Measurements from ENCODE around the gene GPATCH8.
"Not testable (repeated sequence)": the region's sequence is repeated elsewhere in the genome, so short reads cannot be mapped to it uniquely, and the experiment has no call there.

The GPATCH8 gene

DNA sequence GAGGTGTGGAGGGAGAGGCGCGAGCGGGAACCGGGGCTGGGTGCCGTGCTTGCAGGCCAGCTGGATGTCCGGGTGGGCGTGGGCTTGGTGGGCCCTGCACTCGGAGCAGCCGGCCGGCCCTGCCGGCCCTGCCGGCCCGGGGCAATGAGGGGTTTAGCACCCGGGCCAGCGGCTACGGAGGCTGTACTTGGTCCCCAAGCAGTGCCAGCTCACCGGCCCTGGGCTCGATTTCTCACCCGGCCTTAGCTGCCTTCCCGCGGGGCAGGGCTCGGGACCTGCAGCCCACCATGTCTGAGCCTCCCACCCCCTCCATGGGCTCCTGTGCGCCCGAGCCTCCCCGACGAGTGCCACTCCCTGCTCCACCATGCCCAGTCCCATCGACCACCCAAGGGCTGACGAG lies 24.7 kb upstream of the GPATCH8 start:
- no peak for DNase-seq (ENCODE audit: low read depth, low spot score)

DNA sequence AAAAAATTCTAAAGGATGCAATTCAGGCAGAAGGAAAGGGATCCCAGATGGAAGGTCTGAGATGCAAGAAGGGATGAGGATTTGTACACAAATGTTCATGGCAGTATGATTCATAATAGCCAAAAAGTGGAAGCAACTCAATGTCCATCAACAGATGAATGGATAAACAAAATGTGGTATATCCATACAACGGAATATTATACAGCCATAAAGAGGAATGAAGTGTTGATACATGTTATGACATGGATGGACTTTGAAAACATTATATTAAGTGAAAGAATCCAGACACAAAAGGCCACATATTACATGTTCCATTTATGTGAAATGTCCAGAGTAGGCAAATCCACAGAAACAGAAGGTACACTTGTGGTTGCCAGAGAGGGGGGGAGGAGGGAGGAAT lies 23.9 kb upstream of the GPATCH8 start:
- no peak for DNase-seq (ENCODE audit: low read depth, low spot score)

DNA sequence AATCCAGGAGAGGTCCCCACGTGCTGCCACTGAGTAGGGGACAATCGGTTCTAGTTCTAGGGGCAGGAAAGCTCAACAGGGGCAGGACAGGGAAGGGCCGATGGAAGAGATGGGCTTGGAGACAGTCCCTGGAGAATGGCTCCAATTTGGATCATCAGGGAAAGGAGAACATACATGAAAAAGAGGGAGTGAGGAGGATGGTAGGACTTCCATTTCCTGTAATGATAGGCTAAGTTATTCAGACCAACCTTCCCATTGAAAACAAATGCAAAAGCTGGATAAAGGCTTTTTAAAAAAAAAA lies 20.4 kb upstream of the GPATCH8 start:
- no peak for DNase-seq (ENCODE audit: low read depth, low spot score)

DNA sequence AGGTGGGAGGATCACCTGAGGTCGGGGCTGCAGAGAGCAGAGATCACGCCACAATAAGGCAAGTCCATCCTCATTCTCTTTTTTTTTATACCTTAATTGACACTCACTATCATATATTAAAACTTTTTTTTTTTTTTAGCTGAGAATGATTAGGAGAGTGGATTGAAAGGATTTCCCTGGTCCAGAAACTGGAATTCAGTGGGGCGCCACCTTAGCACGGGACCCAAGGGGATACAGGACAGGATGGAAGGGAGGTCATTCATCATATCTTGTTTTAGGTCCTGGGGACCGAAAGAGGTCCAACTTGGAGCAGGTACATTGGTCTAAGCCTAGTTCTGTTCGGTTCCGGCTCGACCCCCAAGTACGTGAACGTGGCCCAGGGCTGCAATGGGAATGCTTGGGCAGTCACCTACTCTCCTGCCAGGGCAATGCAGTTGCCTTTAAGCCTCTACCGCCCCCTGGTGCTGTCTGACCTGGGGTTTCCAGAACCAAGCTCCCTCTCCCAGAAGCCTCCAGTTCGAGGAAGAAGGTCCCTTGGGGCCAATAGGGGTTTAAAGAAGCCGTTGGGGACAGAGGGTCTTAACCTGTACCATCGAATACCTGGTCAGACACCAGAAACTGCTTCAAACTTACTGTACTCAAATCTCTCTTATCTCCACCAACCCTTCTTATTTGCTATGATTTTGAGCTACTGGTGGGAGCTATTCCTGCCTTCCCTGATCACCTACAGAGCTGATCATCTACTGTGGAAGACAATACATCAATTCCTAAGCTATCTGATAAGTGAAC lies 19.9 kb upstream of the GPATCH8 start:
- DNase-seq (ENCODE audit: low read depth, low spot score): no peak

DNA sequence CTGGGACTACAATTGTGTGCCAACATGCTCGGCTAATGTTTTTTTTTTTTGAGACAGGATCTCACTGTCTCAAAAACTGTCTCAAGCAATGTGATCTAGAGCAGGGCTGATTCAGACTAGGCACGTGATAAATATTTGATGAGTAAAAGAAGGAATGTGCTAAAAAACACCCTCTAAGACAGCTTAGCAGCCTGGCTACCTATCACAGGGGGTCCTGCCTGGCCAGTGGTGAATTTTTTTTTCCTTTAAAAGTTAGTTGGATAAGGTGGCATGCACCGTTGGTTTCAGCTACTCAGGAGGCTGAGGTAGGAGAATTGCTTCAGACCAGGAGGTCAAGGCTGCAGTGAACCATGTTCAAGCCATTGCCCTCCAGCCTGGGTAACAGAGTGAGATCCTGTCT lies 14.8 kb upstream of the GPATCH8 start:
- DNase-seq (ENCODE audit: low read depth, low spot score): no peak

DNA sequence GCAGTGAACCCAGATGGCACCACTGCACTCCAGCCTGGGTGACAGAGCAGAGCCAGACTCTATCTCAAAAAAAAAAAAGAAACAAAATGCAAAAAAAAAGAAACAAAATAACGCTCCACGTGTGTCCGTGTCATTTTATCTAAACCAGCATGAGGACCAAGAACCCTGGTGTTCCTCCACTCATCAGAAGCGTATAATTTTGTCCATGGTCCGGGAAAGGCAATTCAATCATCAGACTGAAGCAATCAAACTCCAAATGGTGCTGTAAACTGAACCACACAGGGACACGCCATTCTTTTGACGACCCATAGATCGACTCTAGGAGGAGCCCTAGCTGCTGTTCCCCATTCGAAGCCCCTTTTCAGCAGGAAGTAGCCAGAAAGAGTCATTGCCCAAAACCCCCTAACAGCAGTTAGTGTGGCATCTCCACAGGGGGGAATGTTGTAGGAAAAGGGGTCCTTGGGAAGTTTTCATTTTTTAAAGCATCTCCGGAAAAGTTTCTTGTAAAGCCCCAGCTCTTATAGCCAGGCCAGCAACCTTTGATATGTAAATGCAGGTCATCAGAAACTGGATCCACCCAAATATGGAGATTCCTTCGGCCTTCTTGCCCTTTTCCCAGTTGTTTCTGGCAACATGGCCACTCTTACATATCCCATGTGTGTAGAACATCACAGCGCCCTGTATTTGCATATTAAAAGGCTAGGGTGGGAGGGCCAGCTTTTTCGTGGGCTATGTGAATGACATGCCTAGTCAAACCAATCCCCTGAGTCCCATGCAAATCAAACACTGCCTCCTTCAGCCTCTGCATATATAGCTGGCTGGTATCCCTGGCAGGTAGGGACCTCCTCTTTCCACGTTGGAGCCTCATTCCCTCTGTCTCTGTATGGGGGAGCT lies 8.3 kb upstream of the GPATCH8 start:
- DNase-seq (ENCODE audit: low read depth, low spot score): not testable (repeated sequence)

DNA sequence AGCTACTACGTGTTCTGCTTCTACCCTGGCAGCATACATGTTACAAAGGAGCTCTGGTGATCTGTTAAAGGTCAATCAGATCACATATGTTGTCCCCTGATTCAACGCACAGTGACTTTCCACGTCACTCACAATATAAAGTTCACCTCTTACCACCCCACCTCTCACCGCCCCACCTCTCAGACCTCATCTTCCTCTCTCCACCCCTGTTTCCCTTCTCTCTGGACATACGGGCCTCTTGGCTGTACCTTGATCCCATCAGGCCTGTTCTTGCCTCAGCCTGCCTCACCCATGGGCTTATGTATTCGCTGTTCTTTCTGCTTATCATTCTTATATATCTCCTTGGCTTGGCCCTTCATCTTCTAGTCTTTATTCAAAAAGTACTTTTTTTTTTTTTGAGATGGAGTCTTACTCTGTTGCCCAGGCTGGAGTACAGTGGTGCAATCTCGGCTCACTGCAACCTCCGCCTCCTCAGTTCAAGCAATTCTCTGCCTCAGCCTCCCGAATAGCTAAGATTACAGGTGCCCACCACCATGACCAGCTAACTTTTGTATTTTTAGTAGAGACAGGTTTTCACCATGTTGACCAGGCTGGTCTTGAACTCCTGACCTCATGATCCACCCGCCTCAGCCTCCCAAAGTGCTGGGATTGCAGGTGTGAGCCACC lies 3.9 kb upstream of the GPATCH8 start:
- not testable (repeated sequence) for DNase-seq (ENCODE audit: low read depth, low spot score)

DNA sequence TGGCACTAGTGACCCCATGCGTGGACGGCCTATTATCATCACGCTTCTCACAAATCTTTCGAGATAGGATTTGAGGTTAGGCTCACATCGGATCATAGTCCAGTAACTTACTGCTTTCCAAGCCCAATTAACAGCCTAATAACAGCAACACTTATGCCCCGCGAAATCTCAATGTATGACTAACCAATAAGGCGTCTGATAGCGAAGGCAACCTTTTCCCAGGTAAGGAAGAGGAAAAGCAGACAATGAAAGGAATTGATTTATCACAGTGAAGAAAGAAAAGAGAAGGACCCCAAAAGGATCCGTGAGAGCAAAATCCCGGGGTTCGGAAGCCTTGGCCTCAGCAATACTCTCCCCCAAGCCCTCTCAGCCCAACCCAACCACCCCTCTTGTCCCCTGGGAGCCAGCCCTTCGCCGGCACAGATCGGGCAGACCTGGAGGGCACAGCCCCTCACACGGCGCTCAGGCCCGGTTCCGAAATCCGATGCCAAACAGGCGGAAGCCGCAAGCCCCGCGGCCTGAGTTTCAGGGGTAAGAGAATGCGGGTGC lies 534 bp downstream of the GPATCH8 start:
- DNase-seq (ENCODE audit: low read depth, low spot score): no peak

DNA sequence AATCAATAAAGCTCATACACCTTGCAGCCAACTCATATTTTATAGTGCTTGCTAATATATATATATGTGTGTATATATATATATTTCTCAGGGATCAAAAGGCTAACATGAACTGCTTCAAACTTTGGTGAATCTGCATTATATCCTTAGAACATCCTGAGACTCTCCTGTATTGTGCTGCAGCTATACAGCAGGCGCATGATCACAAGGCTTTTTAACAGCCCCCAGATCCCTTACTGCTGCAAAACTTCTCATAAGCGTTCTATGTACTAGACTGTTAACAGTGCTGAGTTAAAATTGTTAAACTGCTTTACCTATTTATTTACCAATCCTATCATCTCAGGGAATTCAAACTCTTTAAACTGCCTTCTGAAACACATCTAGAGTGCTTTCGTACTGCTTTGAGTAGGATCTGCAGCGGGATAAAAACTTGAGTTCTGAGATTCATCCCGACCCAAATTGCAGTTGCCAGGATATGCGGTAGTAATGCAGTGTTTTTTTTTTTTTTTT lies 1.3 kb downstream of the GPATCH8 start:
- no peak for DNase-seq (ENCODE audit: low read depth, low spot score)

DNA sequence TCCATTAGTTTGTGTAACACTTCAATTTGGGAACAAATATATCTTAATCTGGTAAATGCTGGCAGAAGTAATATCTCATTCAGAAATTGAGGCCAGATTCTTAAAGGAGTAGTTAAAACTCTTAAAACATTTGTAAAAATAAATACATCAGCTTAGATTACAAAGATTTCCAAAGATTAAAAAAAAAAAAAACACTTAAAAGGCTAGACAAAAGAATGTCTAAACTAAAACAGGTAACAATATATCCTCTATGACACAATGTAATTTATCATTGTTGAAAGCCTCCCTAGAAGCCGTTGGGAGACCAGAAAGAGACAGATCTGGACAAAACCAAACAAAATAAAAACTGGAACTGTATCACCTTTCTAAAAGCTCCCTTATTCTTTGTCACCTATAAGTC lies 3.5 kb downstream of the GPATCH8 start:
- DNase-seq (ENCODE audit: low read depth, low spot score): no peak

DNA sequence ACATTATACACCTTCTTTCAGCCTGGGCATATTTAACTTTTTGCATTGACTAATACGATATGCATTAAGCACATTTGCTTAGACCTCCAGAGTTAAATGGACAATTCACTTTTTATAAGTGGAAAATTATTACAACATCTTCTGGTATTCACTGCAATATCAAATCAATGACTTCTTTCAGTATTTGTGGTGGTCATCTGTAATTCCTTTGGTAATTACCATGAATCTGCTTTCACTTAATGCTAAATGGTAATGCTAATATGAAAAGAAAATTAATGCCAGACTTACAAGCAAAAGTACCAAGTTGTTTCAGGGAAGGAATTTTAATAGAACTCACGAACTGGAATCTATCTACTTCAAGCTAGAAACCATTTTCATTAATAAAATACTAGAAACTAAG lies 6.4 kb downstream of the GPATCH8 start:
- DNase-seq (ENCODE audit: low read depth, low spot score): no peak

DNA sequence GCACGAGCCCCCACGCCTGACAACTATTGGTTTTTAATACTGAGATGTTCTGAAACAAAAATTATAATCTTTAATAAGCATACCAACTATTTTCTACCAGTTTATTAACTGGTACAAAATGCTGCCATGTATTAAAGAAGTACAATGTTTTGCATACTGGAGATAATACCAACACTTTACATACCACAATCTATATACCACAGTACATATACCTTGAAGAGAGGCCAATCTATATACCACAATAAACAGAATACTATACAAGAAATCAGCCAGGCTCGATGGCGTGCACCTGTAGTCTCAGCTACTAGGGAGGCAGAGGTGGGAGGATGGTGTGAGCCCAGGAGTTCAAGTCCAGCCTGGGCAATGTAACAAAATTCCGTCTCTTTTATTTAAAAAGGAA lies 9.9 kb downstream of the GPATCH8 start:
- no peak for DNase-seq (ENCODE audit: low read depth, low spot score)

DNA sequence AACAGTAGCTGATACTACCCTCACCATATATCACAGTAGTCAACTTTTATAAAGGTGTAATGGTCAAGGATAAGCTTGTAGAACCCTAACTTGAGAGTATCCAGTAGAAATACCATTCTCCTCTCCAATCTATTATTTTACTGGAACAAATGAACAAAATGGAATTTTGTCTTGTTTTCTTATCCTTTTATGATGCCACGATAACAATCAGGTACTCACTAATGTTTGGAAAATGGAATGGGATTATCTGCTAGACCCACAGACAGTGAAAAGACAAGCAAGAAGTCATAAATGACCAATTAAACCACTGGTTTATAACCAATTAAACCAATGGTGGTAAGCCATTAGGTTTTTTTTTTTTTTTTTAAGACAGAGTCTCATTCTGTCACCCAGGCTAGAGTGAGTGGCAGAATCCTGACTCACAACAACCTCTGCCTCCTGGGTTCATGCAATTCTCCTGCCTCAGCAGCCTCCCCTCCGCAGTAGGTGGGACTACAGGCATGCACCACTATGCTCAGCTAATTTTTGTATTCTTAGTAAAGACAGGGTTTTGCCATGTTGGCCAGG lies 10.4 kb downstream of the GPATCH8 start:
- DNase-seq (ENCODE audit: low read depth, low spot score): no peak

DNA sequence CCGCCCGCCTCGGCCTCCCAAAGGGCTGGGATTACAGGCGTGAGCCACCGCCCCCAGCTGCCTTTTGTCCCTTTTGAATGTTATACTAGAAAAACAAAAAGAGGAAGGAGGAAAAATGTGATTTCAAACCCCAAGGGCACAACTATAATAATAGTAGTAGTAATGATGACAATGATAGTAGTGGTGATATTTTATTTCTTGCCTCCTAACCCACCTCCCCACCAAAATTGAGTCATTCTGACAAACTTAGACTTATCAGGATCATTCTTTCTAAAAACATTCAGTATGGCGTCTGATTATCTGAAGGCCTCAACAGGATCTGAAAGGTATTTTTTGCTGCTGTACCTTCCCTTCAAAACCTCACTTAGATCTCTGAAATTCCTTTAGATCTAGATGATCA lies 13.6 kb downstream of the GPATCH8 start:
- DNase-seq (ENCODE audit: low read depth, low spot score): no peak

DNA sequence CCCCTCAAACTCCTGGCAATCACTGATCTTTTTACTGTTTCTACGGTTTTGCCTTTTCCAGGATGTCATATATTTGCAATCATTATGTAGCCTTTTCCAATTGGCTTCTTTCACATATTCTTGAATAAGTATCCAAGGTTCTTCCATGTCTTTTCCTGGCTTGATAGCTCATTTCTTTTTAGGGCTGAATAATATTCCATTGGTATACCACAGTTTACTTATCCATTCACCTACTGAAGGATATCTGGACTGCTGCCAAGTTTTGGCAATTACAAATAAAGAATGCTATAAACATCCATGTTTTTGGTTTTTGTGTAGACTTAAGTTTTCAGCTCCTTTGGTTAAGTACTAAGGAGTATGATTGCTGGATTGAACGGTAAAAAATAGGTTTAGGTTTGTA lies 16.0 kb downstream of the GPATCH8 start:
- DNase-seq (ENCODE audit: low read depth, low spot score): no peak

DNA sequence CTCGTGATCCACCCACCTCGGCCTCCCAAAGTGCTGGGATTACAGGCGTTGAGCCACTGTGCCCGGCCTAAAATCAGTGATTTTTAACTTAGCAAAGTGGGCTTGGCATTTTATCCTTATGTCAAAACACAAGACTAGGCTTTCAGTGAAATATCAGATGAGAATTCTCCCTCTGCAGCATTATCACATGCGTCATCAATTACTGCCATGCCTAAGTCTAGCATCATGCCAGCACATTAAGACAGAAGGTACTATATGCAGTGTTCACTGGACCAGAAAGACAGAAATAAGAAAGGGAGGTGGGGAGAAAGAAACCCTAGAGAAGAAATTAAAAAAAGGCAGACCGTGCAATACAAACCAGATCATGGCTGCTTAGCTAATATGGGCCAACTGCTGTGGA lies 29.8 kb downstream of the GPATCH8 start:
- DNase-seq (ENCODE audit: low read depth, low spot score): no peak

DNA sequence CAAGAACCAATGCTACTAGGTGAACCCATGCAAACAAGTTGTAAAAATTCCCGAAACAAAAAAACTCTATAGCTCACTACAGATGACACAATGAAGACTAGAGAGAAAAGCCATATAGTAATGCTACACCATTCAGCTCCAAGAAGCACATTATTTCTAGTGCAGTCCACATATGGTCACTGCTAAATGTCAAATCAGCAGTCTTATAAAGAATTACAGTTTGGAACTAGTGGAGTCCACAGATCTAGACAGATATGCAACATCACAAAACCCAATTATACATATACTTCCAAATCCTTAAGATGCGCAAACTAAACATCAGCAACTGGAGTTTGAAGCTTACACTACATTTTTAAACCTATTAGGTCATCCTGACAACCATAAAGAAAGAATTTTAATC lies 33.5 kb downstream of the GPATCH8 start:
- no peak for DNase-seq (ENCODE audit: low read depth, low spot score)

DNA sequence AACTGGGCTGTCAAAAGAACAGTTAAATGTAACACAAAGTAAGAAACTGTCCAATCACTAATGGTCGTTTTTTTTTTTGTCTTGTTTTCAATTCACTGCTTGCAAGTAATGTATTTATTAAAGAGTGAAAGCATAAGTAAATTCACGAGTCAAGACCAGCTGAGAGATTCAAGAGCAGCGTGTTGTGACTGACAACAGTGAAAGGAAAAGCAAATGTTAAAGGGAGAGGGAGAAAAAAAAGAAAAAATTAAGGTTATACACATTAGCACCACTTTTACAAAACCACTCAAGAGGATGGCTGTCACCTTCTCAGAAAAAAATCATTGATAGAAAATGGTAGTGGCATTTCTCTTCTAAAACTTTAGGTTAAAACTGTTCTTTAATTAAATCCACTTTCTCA lies 36.1 kb downstream of the GPATCH8 start:
- no peak for DNase-seq (ENCODE audit: low read depth, low spot score)

DNA sequence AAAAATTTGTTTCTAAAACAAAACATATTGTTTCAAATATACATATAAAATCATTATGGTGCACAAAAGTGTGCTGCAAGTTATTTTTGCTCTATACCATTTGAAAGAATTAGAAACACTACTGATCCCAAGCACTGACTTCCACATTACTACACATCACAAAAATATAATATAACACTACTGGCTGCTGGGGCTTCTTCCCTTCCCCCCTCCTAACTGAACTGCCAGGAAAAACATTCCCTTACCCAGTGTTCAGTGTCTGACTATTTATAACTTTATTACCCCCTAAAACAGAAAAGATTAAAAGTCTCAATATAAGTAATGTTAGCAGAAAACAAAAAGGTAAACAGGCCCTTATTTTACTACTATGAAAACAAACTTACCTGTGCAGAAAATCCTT lies 36.9 kb downstream of the GPATCH8 start:
- DNase-seq (ENCODE audit: low read depth, low spot score): no peak

DNA sequence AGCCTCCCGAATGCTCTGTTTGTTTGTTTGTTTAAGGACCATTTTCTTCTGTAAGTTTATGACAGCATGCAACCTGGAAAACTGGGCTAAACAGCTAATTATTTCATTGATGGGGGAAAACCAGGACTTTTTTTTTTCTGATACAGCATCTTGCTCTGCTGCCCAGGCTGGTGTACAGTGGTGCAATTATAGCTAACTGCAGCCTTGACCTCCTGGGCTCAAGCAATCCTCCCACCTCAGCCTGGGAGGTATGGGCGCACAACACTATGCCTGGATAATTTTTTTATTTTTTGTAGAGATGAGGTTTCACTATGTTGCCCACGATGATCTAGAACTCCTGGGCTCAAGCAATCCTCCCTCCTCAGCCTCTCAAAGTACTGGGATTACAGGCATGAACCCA lies 37.3 kb downstream of the GPATCH8 start:
- DNase-seq (ENCODE audit: low read depth, low spot score): no peak

DNA sequence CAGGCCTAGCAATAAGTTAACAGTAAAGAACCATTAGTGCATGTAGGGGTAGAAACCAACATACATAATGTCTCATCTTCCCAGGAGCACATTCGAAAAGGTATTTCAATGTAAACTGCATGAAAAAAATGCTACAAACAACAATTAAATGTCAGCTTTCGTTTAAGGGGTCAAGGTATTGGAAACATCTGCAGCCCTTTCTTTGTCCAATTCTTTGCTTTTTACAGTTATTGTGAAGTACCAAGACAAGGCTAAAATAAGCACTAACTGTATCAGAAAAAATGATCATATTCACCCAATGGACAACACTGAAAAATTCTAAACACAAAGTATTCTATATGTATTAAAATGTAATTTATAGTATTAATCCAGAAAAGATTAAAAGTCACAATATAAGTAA lies 37.9 kb downstream of the GPATCH8 start:
- no peak for DNase-seq (ENCODE audit: low read depth, low spot score)

DNA sequence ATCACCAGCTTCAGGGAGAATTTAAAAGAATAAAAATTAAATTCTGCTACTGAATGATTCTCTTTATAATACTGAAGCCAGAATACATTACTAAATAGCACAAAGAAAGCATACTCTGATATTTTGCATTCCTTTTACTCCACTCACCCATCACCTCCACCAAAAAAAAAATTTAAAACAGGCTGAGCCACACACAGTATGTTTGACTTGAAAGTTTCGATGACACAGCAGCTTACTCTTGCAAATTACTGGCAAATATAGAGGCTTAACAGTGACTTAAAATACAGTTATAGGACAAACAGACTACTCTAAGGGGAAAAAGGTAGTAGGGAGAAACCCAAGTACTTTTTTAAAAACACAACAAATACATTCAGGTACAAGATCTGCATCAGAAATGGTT lies 39.2 kb downstream of the GPATCH8 start:
- DNase-seq (ENCODE audit: low read depth, low spot score): no peak

Data from brain pericyte (primary cell).